ENCODE data around the gene PRKD2.
"Not testable (repeated sequence)": the region's sequence is repeated elsewhere in the genome, so short reads cannot be mapped to it uniquely, and the experiment has no call there.

The PRKD2 gene

GRCh38 chr19:46717716-46718143 lies 816 bp upstream of the PRKD2 start:
- intact Hi-C loops (cut with DNase I): no loop called here
- DNase-seq: no peak

- DNase-seq: no peak
- intact Hi-C loops (cut with DNase I): no loop called here
Measured at GRCh38 chr19:46716672-46717033, 261 bp downstream of the PRKD2 start.

- intact Hi-C loops (cut with DNase I): no loop called here
Measured at GRCh38 chr19:46715975-46716671, 791 bp downstream of the PRKD2 start.

GRCh38 chr19:46715620-46715974 lies 1.3 kb downstream of the PRKD2 start:
- intact Hi-C loops (cut with DNase I): no loop called here
- peak in 1 of 42 donors; percentile 41 for DNase-seq

More at GRCh38 chr19:46715975-46716671, 791 bp downstream of the PRKD2 start:
- peak in 2 of 42 donors; percentile 28 to 43 for DNase-seq

- DNase-seq: no peak
- intact Hi-C loops (cut with DNase I): no loop called here
Measured at GRCh38 chr19:46714444-46715106, 2.3 kb downstream of the PRKD2 start.

GRCh38 chr19:46713781-46714443 lies 3.0 kb downstream of the PRKD2 start:
- DNase-seq: peak; percentile 55 to 93 (median 81)
- intact Hi-C loops (cut with DNase I): no loop called here

GRCh38 chr19:46712768-46713338 lies 4.1 kb downstream of the PRKD2 start:
- intact Hi-C loops (cut with DNase I); DNase-seq: not testable (repeated sequence)

GRCh38 chr19:46710687-46711086 lies 6.2 kb downstream of the PRKD2 start:
- no peak for DNase-seq
- intact Hi-C loops (cut with DNase I): no loop called here

- intact Hi-C loops (cut with DNase I): loop anchor here (5.0 kb wide), 1 partner anchor 37 kb away; no protein-coding TSS in a partner anchor
Measured at GRCh38 chr19:46704379-46705076, 12.4 kb downstream of the PRKD2 start.

GRCh38 chr19:46700704-46701103 lies 16.2 kb downstream of the PRKD2 start:
- DNase-seq: peak in 40 of 42 donors; percentile 19 to 87 (median 60)
- intact Hi-C loops (cut with DNase I): loop anchor here (5.0 kb wide), 1 partner anchor 33 kb away; no protein-coding TSS in a partner anchor

More at GRCh38 chr19:46704379-46705076, 12.4 kb downstream of the PRKD2 start:
- peak in 38 of 42 donors; percentile 46 to 89 (median 72) for DNase-seq

GRCh38 chr19:46698395-46699321 lies 18.3 kb downstream of the PRKD2 start:
- no peak for DNase-seq
- intact Hi-C loops (cut with DNase I): no loop called here

GRCh38 chr19:46697204-46697960 lies 19.5 kb downstream of the PRKD2 start:
- DNase-seq: peak in 40 of 42 donors; percentile 24 to 80 (median 60)
- intact Hi-C loops (cut with DNase I): no loop called here

- DNase-seq: no peak
- intact Hi-C loops (cut with DNase I): no loop called here
Measured at GRCh38 chr19:46696866-46697203, 20.1 kb downstream of the PRKD2 start.

GRCh38 chr19:46696052-46696451 lies 20.9 kb downstream of the PRKD2 start:
- intact Hi-C loops (cut with DNase I): no loop called here
- DNase-seq: no peak

GRCh38 chr19:46693760-46694159 lies 23.2 kb downstream of the PRKD2 start:
- no peak for DNase-seq
- intact Hi-C loops (cut with DNase I): no loop called here

- intact Hi-C loops (cut with DNase I): no loop called here
Measured at GRCh38 chr19:46692918-46693722, 23.8 kb downstream of the PRKD2 start.

GRCh38 chr19:46691948-46692347 lies 25.0 kb downstream of the PRKD2 start:
- intact Hi-C loops (cut with DNase I): no loop called here
- no peak for DNase-seq

More at GRCh38 chr19:46692918-46693722, 23.8 kb downstream of the PRKD2 start:
- DNase-seq: no peak
